IMR-90 (cell line): ENCODE data around the gene NEAT1.

Source experiments
- BHLHE40 ChIP-seq: fragments of 150-350 bp; IDR thresholded peaks from 2 replicates; pipeline ENCODE4 v1.6.1; 2016; ENCODE audit warnings: mild to moderate bottlenecking, low read depth, low read length
- CEBPB ChIP-seq: IDR thresholded peaks from 2 replicates; pipeline ENCODE4 v1.6.1; 2012; ENCODE audit warnings: low read depth, low read length, improper control_type of control experiment
- CHD1 ChIP-seq: IDR thresholded peaks from 2 replicates; pipeline ENCODE4 v1.6.1; 2012; ENCODE audit warnings: low read depth, low read length, improper control_type of control experiment
- FOS ChIP-seq: fragments of 150-350 bp; IDR thresholded peaks from 2 replicates; pipeline ENCODE4 v1.6.1; 2016; ENCODE audit warnings: low read depth, low read length
- MAFK ChIP-seq: IDR thresholded peaks from 2 replicates; pipeline ENCODE4 v1.6.1; 2012; ENCODE audit warnings: low read depth, low read length, improper control_type of control experiment
- MAZ ChIP-seq: IDR thresholded peaks from 2 replicates; pipeline ENCODE4 v1.6.1; 2012; ENCODE audit warnings: low read depth, mild to moderate bottlenecking, low read length, improper control_type of control experiment, moderate library complexity, borderline replicate concordance
- POLR2A ChIP-seq: IDR thresholded peaks from 2 replicates; pipeline ENCODE4 v1.6.1; 2012; ENCODE audit warnings: mild to moderate bottlenecking, low read depth, low read length
- RAD21 ChIP-seq: IDR thresholded peaks from 2 replicates; pipeline ENCODE4 v1.6.1; 2012; ENCODE audit warnings: low read length, improper control_type of control experiment
- RFX5 ChIP-seq: IDR thresholded peaks from 2 replicates; pipeline ENCODE4 v1.8.0; 2012; ENCODE audit warnings: low read depth, mild to moderate bottlenecking, low read length, moderate library complexity
- SMC3 ChIP-seq: fragments of 150-350 bp; IDR thresholded peaks from 2 replicates; pipeline ENCODE4 v1.6.1; 2016; ENCODE audit warnings: low read depth, mild to moderate bottlenecking, antibody characterized with exemption, low read length, moderate library complexity
- TF ChIP-seq, protein P1 (sequence below): conservative IDR thresholded peaks from 2 replicates; pipeline ENCODE4 v1.5.1; 2012; ENCODE audit warnings: mild to moderate bottlenecking, low read depth, low read length, improper control_type of control experiment
- TF ChIP-seq, protein P2 (sequence below): fragments of 150-350 bp; IDR thresholded peaks from 2 replicates; pipeline ENCODE4 v1.6.1; 2016; ENCODE audit warnings: low read depth, mild to moderate bottlenecking, low read length, moderate library complexity, borderline replicate concordance

- TF ChIP-seq, protein P1, sequence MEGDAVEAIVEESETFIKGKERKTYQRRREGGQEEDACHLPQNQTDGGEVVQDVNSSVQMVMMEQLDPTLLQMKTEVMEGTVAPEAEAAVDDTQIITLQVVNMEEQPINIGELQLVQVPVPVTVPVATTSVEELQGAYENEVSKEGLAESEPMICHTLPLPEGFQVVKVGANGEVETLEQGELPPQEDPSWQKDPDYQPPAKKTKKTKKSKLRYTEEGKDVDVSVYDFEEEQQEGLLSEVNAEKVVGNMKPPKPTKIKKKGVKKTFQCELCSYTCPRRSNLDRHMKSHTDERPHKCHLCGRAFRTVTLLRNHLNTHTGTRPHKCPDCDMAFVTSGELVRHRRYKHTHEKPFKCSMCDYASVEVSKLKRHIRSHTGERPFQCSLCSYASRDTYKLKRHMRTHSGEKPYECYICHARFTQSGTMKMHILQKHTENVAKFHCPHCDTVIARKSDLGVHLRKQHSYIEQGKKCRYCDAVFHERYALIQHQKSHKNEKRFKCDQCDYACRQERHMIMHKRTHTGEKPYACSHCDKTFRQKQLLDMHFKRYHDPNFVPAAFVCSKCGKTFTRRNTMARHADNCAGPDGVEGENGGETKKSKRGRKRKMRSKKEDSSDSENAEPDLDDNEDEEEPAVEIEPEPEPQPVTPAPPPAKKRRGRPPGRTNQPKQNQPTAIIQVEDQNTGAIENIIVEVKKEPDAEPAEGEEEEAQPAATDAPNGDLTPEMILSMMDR = no peak
- TF ChIP-seq CEBPB = no peak
- no peak for TF ChIP-seq RAD21
- TF ChIP-seq FOS = no peak
- no peak for TF ChIP-seq MAZ
- no peak for TF ChIP-seq RFX5
- no peak for TF ChIP-seq POLR2A
- TF ChIP-seq CHD1 = no peak
- no peak for TF ChIP-seq SMC3
- no peak for TF ChIP-seq MAFK
- TF ChIP-seq, protein P2, sequence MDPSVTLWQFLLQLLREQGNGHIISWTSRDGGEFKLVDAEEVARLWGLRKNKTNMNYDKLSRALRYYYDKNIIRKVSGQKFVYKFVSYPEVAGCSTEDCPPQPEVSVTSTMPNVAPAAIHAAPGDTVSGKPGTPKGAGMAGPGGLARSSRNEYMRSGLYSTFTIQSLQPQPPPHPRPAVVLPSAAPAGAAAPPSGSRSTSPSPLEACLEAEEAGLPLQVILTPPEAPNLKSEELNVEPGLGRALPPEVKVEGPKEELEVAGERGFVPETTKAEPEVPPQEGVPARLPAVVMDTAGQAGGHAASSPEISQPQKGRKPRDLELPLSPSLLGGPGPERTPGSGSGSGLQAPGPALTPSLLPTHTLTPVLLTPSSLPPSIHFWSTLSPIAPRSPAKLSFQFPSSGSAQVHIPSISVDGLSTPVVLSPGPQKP = no peak
- no peak for TF ChIP-seq BHLHE40
Observed at GRCh38 chr11:65410936-65411680, 11.5 kb upstream of the NEAT1 start.
